DOHH2 (cell line): ENCODE measurements around the gene KIF13A.

Experiments
- CTCF ChIP-seq: fragments of 200-600 bp; sonication (generic); IDR thresholded peaks from one replicate; pipeline ENCODE4 v1.5.1; 2014; ENCODE audit warnings: antibody characterized with exemption, mild to moderate bottlenecking, low read depth, low read length; ENCODE audit not compliant: poor library complexity, severe bottlenecking
- EZH2phosphoT487 ChIP-seq: fragments of 200-600 bp; sonication (generic); IDR thresholded peaks from 2 replicates; pipeline ENCODE4 v1.6.1; 2017; ENCODE audit warnings: borderline replicate concordance, mild to moderate bottlenecking, antibody characterized with exemption, low read length, moderate library complexity, mixed read lengths

DNA sequence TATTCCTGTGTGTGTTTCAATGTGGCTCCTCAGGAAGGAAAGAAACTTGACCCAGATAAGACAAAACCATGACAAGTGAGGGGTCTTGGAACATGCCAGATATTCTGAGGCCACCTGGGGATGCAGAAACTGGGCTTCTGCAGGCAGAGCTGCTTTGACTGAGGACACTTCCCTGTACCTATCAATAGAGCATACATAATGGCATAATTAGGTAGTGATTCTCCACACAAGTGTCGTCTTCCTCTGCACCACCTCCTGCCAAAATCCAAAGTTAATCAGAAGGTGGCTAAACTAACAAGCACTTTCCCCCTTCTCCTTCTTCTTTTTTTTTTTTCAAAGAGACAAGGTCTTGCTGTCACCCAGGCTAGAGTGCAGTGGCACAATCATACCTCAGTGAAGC lies 97.1 kb downstream of the KIF13A start:
- TF ChIP-seq CTCF (no peak), EZH2phosphoT487 (no peak)
